Measurements from ENCODE around the gene SH3RF3.

The SH3RF3 gene

DNA sequence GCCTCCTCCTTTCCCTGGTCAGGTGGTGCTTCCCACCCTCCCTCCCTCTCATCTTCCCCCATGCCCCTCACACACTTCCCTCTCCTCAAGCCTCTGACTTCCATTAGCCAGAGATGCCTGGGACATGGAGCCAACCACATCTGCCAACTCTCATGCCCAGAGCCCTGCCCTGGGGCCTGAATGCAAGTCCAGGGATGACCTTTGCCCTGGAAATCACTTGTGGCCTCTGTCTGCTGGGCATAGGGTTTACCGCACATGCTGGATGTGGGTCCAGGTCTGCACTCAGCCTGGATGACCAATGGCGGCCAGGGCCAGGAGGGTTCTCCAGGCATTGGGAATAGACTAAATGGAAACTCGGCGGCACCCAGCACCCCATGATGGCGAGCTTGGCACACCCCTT, 385.9 kb downstream of the SH3RF3 start:
- no peak for DNase-seq

DNA sequence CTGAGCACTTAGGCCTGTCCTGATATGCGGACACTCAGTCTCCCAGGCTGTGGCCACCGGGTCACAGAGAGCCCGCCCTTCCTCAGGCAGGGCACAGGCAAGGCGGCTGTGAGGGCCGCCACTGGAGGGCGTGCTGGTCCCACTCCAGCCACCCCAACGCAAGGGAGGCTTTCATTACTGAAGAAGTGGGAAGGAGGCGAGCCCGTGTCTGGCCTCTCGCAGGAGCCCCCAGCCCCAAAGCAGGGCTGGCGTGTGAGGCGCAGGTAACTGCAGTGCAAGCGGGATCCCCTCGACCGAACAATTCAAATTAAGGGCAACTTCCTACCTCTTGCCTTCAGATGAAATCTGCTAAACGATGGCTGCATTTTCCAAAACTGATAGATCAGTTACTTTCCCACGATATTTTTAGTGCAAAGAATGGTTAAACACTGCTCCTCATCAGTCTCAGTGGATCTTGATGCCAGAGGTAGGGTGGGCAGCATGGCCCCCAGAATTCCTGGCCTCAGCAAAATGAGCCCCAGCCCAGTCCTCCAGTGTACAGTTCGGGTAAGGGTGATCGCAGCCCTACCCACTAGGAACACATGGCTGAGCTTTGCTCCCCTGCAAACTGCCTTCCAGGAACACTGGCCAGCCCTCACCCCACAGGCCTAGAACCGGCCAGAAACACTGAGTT, 387.6 kb downstream of the SH3RF3 start:
- DNase-seq, result peak; percentile 94

DNA sequence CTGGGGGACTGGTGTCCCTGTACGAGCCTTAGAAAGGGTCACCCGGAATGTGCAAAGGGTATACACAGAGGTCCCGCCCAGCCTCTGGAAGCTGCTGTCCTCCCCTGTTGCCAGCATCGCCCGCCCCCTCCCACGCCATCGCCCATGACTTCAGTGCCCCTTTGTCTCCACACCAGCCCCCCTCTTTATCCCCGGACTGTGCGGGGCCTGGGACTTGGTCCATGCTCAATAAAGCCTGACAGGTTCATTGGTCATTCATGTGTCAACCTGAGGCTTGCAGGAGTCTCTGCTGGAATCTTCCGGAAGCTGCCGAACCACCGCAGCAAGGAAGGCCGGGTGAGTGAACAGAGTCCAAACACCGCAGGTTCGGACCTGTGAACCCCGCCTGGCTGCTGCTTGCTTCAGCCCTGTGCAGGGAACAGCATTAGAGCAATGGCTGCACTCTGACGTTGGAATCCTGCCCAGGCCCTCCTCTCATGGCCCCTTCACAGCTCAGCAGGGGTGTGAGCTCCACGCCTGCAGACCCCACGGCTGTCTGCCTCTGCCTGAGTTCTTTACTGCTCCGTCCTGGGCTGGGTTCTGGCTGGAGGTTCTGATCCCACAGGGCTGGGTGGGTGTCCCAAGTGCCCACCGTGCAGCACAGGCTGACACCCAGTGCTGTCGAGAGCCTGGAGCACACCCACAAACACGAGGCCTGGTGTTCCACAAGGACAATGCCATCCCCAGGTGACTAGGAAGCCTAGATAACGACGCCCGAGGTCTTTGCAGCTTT, 388.3 kb downstream of the SH3RF3 start:
- DNase-seq, result no peak

DNA sequence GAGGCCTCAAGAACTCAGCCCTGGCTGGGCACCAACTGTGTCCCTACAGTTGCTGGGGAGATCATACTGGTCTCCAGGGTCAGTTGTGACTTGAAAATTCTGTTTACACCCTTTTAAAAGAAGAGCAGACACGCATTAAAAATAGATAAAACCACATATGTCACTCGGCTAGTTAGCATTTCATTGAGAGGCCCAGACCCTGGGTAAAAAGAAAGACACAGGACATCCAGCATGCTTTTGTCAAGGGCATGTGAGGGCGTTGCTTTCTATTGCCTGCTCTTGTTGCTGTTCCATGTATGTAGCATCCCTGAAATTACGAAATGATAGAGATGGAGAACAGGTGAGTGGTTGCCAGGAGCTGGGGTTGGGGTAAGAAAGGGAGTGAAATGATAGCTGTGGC, 390.5 kb downstream of the SH3RF3 start:
- no peak for DNase-seq

DNA sequence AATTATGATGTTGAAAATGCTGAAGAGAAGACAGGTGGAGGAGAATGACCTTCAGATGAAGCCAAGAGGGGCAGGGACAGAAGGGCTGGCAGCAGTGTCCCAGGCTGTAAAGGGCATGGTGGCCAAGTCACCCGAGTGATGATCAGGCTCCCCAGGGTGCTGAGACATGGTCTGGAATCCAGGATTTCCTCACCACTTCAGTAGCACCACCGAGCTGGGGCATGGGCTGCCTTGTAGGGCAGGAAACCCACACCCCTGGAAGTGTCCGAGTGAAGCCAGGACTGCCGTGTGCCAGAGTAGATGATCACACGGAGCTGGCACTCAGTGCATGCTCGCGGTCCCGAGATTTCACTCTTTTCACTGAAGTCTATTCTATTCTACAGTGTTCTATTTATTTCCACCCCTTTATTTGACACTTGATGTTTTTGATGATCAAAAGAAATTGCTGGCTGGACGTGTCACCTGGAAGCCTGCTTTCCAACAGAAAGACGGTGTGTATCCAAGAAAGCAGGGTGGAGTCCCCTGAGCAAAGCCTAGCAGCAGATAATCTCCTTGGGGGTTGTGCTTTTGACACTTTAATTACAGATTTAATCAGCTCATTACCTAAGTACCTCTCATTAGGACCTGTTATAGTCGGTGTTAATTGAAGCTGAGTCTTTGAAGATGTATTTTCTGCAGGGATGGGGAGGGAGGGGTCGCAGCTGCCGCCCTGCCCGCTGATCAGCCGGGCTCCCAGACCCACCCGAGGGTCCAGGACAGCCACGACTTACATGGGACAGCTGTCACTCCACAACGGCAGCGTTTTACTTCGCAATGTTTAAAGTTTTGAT, 392.4 kb downstream of the SH3RF3 start:
- DNase-seq, result no peak

DNA sequence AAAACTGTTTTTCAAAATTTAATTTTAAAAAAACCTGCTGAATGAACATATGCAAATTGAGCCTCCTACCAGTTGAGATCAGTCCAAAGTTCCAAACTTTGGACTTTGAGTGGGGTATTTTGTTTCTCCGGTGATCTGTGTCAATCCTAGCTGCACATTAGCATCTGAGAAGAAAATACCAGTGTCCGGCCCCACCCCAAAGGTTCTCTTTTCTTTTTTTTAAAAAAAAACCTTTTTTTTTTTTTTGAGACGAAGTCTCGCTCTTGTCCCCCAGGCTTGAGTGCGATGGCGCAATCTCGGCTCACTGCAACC, 393.0 kb downstream of the SH3RF3 start:
- no peak for DNase-seq

DNA sequence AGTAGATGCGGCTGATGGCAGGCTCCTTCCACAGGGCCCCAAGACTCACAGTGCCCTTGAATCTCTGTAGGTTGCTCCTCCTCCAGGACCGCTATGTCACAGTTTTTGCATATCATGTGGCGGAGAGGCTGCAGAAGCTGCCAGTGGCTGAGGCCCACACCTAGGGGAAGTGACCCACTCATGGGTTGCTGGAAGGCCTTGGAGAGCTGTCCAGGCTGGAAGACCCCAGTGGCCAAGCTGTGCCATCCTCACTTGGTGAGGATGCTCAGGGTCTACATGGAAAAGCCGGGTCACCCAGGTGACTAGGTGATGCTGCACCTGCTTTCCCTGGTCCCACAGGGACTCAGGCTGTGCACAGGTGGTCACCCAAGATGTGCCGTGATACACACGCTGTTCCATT, 394.1 kb downstream of the SH3RF3 start:
- DNase-seq, result no peak

DNA sequence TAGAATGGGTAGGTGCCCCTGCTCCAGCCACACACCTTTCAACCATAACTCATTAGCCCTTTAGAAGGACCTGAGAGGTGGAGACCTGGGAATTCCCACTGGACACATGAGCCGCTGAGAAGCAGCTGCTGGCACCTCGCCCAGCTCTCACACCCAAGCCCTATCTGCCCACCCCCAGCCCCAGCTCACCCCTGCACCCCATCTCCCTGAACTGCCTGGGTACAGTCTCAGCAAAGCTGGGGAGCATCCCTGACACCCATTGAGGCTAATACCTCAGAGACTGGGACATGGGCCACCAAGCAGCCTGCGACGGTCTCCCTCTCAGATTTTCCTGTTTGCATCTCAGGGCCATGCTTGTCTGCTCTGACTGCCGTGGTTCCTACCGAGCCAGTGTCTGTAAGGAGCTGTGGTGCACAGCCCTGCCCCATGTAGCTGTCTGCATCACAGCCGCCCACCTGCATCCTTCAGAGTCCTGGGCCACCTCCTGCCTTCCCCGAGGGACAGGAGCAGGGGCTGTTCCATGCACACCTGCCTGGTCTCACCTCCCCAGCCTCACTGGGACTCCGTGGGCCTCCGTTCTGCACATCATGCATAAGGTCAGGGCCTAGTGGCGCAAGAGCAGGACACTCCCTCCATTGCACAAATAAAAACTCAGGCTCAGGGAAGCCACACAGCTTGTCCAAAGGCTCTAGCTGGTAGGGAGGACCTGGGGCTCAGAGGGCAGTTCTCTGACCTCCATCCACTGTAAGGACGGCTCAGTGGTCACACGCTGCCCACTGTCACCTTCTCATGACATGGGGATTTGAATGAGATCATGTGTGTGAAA, 394.7 kb downstream of the SH3RF3 start:
- DNase-seq, result no peak

DNA sequence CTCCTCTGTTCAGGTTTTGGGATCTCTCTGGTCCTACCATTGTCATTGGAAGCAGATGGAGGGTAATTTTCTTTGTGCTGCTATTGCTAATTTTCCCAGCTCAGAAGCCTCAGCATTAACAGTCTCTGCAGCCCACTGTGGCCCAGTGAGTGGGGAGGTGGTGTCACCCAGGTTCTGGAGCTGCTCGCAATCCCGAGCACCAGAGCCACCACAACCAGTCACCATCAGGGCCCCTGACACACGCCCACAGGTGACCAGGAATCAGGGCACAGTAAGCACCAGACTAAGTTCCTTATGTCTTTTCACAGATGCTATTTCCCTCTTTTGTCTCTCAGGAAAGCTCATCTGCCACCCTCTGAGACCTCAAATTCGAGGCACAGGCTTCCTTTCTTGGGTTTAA, 396.8 kb downstream of the SH3RF3 start:
- no peak for DNase-seq

DNA sequence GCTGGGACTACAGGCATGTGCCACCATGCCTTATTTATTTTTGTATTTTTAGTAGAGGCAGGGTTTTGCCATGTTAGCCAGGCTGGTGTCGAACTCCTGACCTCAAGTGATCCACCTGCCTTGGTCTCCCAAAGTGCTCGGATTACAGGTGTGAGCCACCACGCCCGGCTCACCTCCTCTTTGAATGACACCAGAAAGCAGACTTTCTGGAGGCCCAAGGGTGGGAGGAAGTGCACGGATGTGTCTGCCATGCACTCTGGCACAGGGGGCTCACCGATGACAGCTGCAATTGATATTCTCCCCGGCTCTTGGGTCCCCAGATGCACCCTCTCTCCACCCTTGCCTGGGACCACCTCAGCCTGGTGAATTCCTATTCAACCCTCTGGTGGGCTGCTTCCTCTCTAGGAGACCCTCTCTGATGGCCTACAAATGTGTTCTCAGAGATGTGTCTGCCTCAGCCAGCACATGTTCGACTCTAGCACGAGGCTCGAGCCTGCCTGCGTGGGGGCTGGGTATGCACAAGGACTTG, 397.5 kb downstream of the SH3RF3 start:
- no peak for DNase-seq

DNA sequence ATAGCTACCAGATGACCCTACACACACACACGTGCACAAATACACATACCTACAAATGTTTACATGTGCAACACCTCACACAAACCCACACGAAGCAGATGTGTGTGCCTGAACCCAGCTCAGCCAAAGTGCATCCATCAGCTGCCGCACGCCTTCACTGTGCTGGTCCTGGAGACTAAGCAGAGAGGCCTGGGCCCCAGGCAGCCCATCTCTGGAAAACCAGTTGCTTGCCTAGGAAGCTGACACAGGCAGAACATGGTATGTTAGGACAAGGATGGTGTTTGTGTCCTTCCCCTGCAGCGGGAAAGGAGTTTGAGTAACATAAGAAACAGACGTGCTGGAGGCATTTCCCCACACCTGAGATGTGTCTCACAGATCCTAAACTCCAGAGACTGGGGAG, 398.1 kb downstream of the SH3RF3 start:
- DNase-seq, result peak; percentile 61

DNA sequence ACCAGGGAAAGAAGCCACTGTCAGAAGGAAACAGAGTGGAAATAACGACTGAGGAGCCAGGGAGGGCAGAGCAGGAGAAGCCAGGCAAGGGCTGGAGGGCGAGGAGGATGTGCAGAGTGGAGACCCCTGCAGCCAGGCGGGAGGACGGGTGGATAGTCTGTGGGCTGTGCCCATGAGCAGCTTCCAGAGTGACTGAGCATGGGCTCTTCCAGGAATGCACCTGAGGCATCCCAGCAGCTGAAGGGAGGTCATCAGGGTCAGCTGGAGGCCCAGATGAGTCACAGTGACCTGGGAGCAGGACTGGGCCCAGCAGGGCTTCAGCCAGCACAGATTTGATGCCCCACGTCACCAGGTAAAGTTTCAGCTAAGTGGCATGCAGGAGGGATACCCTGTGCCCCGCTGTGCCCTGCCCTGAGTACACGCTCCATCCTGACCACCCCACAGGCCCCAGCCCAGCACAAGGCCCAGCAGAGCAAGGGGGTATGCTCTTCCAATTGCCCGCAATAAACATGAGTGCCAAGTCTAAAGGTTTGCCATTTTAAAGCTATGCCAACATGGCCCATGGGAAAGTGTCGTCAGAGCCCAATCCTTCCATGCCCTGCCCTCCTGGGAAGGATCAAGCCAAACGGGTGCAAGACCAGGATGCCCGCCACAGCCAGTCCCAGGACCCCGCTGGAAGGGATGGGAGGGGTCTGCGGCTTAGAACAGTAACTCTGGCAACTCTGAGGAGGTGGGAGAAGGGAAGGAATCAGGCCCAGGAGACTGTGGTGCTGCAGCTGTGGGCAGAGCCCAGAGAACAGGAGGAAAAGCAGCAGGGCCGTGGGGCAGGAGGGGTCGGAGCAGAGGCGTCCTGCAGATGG, 399.1 kb downstream of the SH3RF3 start:
- peak; percentile 92 for DNase-seq

DNA sequence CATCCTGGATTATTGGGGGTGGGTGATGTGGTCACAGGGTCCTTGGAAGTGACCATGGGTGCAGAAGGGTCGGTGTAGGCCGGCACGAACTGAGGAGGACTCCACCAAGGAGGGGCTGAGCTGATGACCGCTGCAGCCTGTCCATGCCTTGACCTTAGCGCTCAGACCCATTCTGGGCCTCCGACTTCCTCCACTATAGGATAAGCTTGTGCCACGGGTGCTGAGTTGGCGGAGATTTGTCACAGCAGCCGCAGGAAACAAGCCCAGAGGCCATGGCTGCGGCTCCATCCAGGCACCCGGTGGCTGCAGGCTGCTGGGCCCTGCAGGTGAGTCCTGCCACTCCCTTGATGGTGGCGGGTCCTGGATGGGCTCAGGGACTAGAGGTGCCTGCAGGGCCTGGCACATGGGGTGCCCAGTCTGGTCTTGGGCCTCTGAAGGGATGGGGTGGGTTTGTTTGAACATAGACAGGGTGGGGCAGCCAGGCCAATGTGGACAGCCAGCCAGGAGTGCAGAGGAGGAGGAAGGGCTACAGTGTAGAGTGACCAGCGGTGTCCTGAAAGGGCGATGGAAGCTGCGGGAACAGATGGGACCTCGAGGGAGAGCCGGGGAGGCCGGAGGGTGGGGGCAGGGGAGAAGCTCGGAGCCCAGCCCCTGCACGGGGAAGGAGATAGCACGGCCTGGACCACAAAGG, 400.0 kb downstream of the SH3RF3 start:
- no peak for DNase-seq

DNA sequence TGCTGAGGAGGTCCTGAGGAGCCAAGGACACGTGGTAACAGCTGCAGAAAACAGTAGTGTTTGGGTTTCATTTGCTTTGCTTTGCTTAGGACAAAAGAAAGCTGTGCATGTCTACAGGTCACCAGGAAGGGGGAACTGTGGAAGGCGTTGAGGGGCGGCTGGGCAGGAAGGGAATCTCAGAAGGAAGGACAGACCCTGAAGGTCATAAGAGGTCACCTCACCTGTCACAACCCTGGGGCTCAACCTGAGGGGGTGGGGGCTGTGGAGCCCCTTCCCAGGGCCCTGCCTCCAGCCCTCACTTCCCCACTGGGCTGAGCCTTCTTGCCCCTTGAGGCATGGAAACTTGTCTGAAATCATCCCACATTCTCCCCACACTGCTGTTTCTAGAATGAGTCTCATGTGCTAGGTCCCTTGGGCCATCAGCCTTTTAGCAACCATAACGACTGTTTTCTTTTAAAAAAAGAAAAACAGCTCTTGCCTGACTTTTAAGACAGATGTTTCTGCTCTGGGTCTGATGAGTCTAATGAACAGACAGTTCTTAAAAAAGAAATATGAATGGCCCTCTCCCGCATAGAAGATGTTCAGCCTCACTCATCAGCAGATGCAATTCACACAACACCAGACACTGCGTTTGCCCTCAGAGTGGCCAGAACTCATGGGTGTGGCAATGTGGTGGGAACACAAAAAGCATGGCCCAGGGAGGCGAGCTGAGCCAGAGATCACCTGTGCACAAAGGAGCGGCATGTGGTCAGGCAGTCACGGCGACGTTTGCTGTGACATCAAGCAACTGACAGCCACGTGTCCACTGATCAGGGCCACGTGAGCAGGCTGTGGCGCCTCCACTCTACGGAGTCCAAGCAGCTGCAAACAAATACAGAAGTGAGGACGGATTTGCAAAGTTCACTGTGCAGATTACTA, 400.8 kb downstream of the SH3RF3 start:
- DNase-seq, result peak; percentile 53

DNA sequence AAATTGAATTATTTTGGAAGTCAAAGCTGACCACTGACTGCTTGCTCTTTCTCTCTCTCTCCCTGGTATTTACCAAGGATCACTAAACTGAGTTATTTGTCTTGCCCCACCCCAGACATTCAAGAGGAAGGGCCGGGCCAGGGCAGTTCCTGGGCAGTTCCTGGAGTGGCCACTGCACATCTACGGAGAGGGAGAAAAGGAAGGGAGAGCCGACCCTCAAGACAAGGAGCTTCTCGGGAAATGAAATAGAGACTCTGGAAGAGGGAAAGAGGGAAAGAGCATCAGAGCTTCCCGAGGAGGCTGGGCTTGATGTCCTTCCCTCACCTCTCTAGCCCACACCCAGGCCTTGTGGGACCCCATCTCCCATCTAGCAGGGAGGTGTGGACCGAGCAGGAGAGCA, 401.7 kb downstream of the SH3RF3 start:
- peak; percentile 56 for DNase-seq

DNA sequence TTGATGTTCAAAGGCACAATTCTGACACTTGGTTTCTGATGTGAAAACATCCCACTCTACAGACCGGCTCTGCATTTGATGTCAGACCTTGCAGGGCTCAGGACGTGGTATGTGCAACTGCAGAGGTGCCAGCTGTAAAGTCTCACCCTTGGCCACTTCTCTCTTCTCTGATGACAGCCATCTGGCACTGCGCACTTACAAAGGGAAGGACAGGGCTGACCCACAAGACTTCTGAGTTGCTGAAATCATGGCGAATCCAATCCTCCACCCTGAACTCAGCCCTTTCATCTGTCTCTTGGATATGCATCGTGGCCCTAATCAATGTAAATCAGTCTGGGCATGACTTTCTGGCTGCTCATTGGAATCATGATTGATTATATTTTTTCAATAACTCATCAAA, 402.2 kb downstream of the SH3RF3 start:
- DNase-seq, result no peak

DNA sequence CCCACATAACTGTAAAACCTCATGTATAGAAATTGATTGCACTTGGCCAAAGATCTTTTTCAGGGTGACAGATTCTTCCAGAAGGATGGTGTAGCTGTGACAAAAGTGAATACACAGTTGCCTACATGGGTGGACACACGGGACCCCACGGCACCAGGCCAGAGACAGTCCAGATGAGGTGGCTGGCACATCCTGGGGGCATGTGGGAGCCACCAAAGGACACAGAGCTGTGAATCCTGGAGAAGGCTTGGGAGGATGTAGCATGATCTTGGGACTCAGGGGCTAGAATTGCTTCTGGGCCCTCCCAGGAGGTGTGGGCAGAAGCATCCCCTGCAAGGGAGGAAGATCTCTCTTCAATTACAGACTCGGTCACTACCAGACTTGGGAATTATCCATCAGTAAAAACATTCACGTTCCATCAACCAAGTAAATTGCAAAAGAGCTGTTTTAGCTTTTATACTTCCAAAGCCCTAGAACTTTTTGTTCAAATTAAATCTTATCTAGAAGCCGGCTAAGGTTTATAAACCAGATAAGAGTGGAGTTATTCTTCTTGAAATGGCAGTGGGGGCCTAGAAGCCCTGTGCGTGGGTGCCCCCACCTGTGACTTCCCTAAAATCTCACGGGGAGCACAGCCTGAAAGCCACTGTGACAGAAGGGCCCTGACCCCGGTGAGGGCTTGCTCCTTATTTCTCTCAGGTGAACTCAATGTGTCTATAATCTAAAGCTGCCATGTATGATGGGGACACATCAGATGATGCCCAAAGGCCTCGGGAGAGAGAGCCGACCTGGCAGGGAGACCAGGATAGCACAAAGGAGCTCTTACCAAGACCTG, 403.1 kb downstream of the SH3RF3 start:
- no peak for DNase-seq

DNA sequence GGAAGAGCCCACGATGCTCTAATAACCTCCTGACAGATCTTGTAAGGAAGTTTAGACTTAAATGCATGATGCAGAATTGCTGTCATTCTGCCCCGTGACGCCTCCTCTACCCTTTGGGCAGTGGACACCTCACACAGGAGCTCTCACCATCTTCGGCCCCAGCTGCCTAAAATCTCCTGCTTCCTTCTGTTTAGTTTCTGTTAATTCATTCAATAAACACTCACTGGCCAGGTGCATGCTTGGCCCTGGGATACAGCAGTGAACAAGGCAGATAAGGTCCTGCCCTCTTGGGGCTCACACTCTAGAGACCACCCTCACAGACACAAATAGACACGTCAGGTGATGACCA, 403.7 kb downstream of the SH3RF3 start:
- no peak for DNase-seq

DNA sequence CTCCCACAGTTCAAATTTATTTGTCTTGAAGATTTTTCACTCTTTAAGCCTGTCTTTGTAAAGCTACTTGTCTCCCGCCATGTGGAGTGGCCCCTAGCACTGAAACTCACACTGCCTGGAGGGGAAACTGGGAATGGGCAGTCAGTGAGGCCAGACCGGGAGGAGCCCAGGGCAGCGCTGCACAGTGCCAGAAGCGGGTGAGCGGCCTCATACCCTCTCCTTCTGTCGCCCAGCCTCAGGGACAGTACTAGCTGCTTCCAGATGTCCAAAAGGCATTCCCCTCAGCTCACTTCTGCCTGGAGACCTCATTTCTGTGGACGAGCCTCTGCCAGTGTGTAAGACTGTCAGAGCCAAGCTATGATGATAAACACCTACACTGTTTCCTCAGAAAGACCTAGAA, 404.8 kb downstream of the SH3RF3 start:
- no peak for DNase-seq

Measured in islet precursor cell (in vitro differentiated cells).